ENCODE measurements around the gene RMP24.

The RMP24 gene

GRCh38 chr18:36020174-36020711, 47.8 kb downstream of the RMP24 start:
- TF ChIP-seq, protein P1, sequence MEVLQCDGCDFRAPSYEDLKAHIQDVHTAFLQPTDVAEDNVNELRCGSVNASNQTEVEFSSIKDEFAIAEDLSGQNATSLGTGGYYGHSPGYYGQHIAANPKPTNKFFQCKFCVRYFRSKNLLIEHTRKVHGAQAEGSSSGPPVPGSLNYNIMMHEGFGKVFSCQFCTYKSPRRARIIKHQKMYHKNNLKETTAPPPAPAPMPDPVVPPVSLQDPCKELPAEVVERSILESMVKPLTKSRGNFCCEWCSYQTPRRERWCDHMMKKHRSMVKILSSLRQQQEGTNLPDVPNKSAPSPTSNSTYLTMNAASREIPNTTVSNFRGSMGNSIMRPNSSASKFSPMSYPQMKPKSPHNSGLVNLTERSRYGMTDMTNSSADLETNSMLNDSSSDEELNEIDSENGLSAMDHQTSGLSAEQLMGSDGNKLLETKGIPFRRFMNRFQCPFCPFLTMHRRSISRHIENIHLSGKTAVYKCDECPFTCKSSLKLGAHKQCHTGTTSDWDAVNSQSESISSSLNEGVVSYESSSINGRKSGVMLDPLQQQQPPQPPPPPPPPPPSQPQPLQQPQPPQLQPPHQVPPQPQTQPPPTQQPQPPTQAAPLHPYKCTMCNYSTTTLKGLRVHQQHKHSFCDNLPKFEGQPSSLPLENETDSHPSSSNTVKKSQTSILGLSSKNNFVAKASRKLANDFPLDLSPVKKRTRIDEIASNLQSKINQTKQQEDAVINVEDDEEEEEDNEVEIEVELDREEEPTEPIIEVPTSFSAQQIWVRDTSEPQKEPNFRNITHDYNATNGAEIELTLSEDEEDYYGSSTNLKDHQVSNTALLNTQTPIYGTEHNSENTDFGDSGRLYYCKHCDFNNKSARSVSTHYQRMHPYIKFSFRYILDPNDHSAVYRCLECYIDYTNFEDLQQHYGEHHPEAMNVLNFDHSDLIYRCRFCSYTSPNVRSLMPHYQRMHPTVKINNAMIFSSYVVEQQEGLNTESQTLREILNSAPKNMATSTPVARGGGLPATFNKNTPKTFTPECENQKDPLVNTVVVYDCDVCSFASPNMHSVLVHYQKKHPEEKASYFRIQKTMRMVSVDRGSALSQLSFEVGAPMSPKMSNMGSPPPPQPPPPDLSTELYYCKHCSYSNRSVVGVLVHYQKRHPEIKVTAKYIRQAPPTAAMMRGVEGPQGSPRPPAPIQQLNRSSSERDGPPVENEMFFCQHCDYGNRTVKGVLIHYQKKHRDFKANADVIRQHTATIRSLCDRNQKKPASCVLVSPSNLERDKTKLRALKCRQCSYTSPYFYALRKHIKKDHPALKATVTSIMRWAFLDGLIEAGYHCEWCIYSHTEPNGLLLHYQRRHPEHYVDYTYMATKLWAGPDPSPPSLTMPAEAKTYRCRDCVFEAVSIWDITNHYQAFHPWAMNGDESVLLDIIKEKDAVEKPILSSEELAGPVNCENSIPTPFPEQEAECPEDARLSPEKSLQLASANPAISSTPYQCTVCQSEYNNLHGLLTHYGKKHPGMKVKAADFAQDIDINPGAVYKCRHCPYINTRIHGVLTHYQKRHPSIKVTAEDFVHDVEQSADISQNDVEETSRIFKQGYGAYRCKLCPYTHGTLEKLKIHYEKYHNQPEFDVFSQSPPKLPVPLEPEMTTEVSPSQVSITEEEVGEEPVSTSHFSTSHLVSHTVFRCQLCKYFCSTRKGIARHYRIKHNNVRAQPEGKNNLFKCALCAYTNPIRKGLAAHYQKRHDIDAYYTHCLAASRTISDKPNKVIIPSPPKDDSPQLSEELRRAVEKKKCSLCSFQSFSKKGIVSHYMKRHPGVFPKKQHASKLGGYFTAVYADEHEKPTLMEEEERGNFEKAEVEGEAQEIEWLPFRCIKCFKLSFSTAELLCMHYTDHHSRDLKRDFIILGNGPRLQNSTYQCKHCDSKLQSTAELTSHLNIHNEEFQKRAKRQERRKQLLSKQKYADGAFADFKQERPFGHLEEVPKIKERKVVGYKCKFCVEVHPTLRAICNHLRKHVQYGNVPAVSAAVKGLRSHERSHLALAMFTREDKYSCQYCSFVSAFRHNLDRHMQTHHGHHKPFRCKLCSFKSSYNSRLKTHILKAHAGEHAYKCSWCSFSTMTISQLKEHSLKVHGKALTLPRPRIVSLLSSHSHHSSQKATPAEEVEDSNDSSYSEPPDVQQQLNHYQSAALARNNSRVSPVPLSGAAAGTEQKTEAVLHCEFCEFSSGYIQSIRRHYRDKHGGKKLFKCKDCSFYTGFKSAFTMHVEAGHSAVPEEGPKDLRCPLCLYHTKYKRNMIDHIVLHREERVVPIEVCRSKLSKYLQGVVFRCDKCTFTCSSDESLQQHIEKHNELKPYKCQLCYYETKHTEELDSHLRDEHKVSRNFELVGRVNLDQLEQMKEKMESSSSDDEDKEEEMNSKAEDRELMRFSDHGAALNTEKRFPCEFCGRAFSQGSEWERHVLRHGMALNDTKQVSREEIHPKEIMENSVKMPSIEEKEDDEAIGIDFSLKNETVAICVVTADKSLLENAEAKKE (CRISPR knock-in tag; IDR thresholded peaks at IDR 0.05): no peak
- TF ChIP-seq EZH2phosphoT487 (IDR thresholded peaks at IDR 0.05; ENCODE audit: unreplicated experiment) (no peak), STAT1 (IDR thresholded peaks at IDR 0.05; ENCODE audit: unreplicated experiment) (no peak), NANOG (IDR thresholded peaks at IDR 0.05; ENCODE audit: borderline replicate concordance) (no peak), EZH2 (IDR thresholded peaks at IDR 0.05; ENCODE audit: low read depth, unreplicated experiment) (no peak), ZNF114 (CRISPR knock-in tag; IDR thresholded peaks at IDR 0.05) (no peak), POLR2AphosphoS5 (IDR thresholded peaks at IDR 0.05; ENCODE audit: low read depth) (no peak), JUNB (IDR thresholded peaks at IDR 0.05; ENCODE audit: unreplicated experiment) (no peak), ETS1 (IDR thresholded peaks at IDR 0.05) (no peak), CREB1 (CRISPR knock-in tag; IDR thresholded peaks at IDR 0.05; ENCODE audit: low read depth) (no peak), ZNF331 (CRISPR knock-in tag; IDR thresholded peaks at IDR 0.05; ENCODE audit: low read depth) (no peak)
- TF ChIP-seq, protein P2, sequence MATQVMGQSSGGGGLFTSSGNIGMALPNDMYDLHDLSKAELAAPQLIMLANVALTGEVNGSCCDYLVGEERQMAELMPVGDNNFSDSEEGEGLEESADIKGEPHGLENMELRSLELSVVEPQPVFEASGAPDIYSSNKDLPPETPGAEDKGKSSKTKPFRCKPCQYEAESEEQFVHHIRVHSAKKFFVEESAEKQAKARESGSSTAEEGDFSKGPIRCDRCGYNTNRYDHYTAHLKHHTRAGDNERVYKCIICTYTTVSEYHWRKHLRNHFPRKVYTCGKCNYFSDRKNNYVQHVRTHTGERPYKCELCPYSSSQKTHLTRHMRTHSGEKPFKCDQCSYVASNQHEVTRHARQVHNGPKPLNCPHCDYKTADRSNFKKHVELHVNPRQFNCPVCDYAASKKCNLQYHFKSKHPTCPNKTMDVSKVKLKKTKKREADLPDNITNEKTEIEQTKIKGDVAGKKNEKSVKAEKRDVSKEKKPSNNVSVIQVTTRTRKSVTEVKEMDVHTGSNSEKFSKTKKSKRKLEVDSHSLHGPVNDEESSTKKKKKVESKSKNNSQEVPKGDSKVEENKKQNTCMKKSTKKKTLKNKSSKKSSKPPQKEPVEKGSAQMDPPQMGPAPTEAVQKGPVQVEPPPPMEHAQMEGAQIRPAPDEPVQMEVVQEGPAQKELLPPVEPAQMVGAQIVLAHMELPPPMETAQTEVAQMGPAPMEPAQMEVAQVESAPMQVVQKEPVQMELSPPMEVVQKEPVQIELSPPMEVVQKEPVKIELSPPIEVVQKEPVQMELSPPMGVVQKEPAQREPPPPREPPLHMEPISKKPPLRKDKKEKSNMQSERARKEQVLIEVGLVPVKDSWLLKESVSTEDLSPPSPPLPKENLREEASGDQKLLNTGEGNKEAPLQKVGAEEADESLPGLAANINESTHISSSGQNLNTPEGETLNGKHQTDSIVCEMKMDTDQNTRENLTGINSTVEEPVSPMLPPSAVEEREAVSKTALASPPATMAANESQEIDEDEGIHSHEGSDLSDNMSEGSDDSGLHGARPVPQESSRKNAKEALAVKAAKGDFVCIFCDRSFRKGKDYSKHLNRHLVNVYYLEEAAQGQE (IDR thresholded peaks at IDR 0.05; ENCODE audit: unreplicated experiment): no peak
- TF ChIP-seq, protein P3, sequence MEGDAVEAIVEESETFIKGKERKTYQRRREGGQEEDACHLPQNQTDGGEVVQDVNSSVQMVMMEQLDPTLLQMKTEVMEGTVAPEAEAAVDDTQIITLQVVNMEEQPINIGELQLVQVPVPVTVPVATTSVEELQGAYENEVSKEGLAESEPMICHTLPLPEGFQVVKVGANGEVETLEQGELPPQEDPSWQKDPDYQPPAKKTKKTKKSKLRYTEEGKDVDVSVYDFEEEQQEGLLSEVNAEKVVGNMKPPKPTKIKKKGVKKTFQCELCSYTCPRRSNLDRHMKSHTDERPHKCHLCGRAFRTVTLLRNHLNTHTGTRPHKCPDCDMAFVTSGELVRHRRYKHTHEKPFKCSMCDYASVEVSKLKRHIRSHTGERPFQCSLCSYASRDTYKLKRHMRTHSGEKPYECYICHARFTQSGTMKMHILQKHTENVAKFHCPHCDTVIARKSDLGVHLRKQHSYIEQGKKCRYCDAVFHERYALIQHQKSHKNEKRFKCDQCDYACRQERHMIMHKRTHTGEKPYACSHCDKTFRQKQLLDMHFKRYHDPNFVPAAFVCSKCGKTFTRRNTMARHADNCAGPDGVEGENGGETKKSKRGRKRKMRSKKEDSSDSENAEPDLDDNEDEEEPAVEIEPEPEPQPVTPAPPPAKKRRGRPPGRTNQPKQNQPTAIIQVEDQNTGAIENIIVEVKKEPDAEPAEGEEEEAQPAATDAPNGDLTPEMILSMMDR (conservative IDR thresholded peaks at IDR 0.05; ENCODE audit: low read depth in 2 of 2): no peak
- no peak overlapping the region for H3K27ac ChIP-seq (ENCODE audit: low read depth)
- ATAC-seq (no peak), DNase-seq (ENCODE audit: low spot score) (no peak)
- H3K79me2 ChIP-seq (replicated peaks; ENCODE audit: insufficient read depth): no peaks in the 10 kb centered on the region
- H3K4me1 ChIP-seq (ENCODE audit: insufficient read depth): no peaks in the 10 kb centered on the region
- H2AFZ ChIP-seq: no peak overlapping the region
- H3K9me2 ChIP-seq (ENCODE audit: insufficient read depth): no peaks in the 10 kb centered on the region
- no peak overlapping the region for H3K4me3 Mint-ChIP-seq
- no peak overlapping the region for H3K4me3 ChIP-seq
- H4K20me1 ChIP-seq (replicated peaks; ENCODE audit: insufficient read depth): no peaks in the 10 kb centered on the region
- H3K4me2 ChIP-seq: no peak overlapping the region
- no peaks in the 10 kb centered on the region for H3K27me3 ChIP-seq (ENCODE audit: insufficient read depth)
- no peaks in the 10 kb centered on the region; the same call in 2 of the 3 replicates for H3K9me3 Mint-ChIP-seq
- H3K36me3 ChIP-seq (ENCODE audit: insufficient read depth): peaks cover 7% of the 10 kb centered on the region
- no peaks in the 10 kb centered on the region for H3F3A ChIP-seq (replicated peaks; ENCODE audit: low read depth)
- no peaks in the 10 kb centered on the region for H3K27me3 Mint-ChIP-seq (ENCODE audit: insufficient read depth, low read depth, poor library complexity)
- H3K36me3 Mint-ChIP-seq (ENCODE audit: low read depth): peaks cover 16% of the 10 kb centered on the region
- H3K4me1 Mint-ChIP-seq: peaks cover 4% of the 10 kb centered on the region; the same call in 2 of the 3 replicates
- no peak overlapping the region; the same call in 1 of the 2 replicates for H3K27ac Mint-ChIP-seq

Data from GM23338 (cell line).